Vagina (tissue), 2 donors: ENCODE measurements around the gene DOCK4. TPM values are rescaled to one million over a fixed set of nuclear protein-coding genes. Genes with fewer than 3 reads are reported as not detected.
A peak's percentile ranks its signal among the peaks of the same experiment; 100 is the strongest.

Experiments used
- DNase-seq, 2 donors: peaks; one replicate each; pipeline ENCODE4 v3.0.0-alpha.2; 2017; ENCODE audit errors: extremely low spot score in 2 of 2
- H3K27ac ChIP-seq: fragments of 200-600 bp; sonication (generic); one replicate; pipeline ENCODE4 v1.5.1; 2019
- H3K27me3 ChIP-seq: fragments of 200-600 bp; sonication (generic); one replicate; pipeline ENCODE4 v1.5.1; 2019
- H3K36me3 ChIP-seq, 2 donors: fragments of 200-600 bp; sonication (generic); one replicate each; pipeline ENCODE4 v1.5.1; 2017 to 2019
- H3K4me1 ChIP-seq: fragments of 200-600 bp; sonication (generic); one replicate; pipeline ENCODE4 v1.5.1; 2019
- H3K4me3 ChIP-seq, 2 donors: fragments of 200-600 bp; sonication (generic); 1 replicate in 1 of 2; 2 replicates in 1 of 2; pipeline ENCODE4 v1.5.1; 2016 to 2019
- H3K9me3 ChIP-seq: fragments of 200-600 bp; sonication (generic); one replicate; pipeline ENCODE4 v1.5.1; 2019
- CTCF ChIP-seq, 3 experiments: fragments of 450-650 bp in 2 of 3; fragments of 200-600 bp in 1 of 3; sonication (generic) in 1 of 3; IDR thresholded peaks; one replicate each; pipeline ENCODE4 v1.5.1; 2017 to 2019; ENCODE audit warnings: antibody characterized with exemption in 3 of 3, mild to moderate bottlenecking in 2 of 3, moderate library complexity in 2 of 3
- POLR2A ChIP-seq, 2 donors: fragments of 450-650 bp; IDR thresholded peaks; one replicate each; pipeline ENCODE4 v1.6.1; 2017; ENCODE audit warnings: antibody characterized with exemption in 2 of 2, mild to moderate bottlenecking in 2 of 2, moderate library complexity in 2 of 2
- POLR2AphosphoS5 ChIP-seq, 2 donors: sonication (generic); formaldehyde crosslinking; IDR thresholded peaks; one replicate each; pipeline ENCODE4 v1.9.0; 2017; ENCODE audit warnings: antibody characterized with exemption in 2 of 2, mild to moderate bottlenecking in 2 of 2, low read depth in 1 of 2; ENCODE audit not compliant: insufficient read depth in 1 of 2
- intact Hi-C: fragments of 100-400 bp; cut with DNase I; formaldehyde crosslinking; loops from one replicate; pipeline ENCODE4 v1.15.1; 2023
- total RNA-seq: library from RNA; depleted of rRNA; stranded (reverse); fragments of >200 nt; gene quantifications from one replicate; pipeline ENCODE4 v1.2.3, GENCODE V29; 2016

The DOCK4 gene
- total RNA-seq, 1 donor from 2014 or later = 40.3 TPM

GRCh38 chr7:111834367-111834766 is 371.8 kb downstream of the DOCK4 start:
- TF ChIP-seq POLR2AphosphoS5 (IDR thresholded peaks at IDR 0.05; ENCODE audit: insufficient read depth in 1 of 2, low read depth in 1 of 2) (no peak), POLR2A (IDR thresholded peaks at IDR 0.05) (no peak), CTCF (IDR thresholded peaks at IDR 0.05) (no peak)
- intact Hi-C loops = no loop called here
- Histone ChIP-seq H3K27ac (no peak overlapping the region), H3K9me3 (no peaks in the 10 kb centered on the region), H3K4me1 (peaks cover 5% of the 10 kb centered on the region), H3K36me3 (peaks cover 0 to 3% of the 10 kb centered on the region in 2 donors), H3K27me3 (no peaks in the 10 kb centered on the region), H3K4me3 (no peak overlapping the region)
- no peak for DNase-seq

- DNase-seq = no peak
- H3K27me3 ChIP-seq = no peaks in the 10 kb centered on the region
- H3K9me3 ChIP-seq = no peaks in the 10 kb centered on the region
- H3K4me3 ChIP-seq = no peak overlapping the region
- peaks cover 5% of the 10 kb centered on the region for H3K4me1 ChIP-seq
- TF ChIP-seq POLR2AphosphoS5 (IDR thresholded peaks at IDR 0.05; ENCODE audit: insufficient read depth in 1 of 2, low read depth in 1 of 2) (peak in 1 of 2 donors; percentile 27), CTCF (IDR thresholded peaks at IDR 0.05) (no peak)
- intact Hi-C loops = no loop called here
- peaks cover 0 to 2% of the 10 kb centered on the region in 2 donors for H3K36me3 ChIP-seq
- H3K27ac ChIP-seq = no peak overlapping the region
Observed at GRCh38 chr7:111833466-111833865, 372.7 kb downstream of the DOCK4 start.

GRCh38 chr7:111832174-111832573 is 374.0 kb downstream of the DOCK4 start:
- no peak for DNase-seq
- intact Hi-C loops = no loop called here
- no peaks in the 10 kb centered on the region for H3K36me3 ChIP-seq
- TF ChIP-seq POLR2A (IDR thresholded peaks at IDR 0.05) = no peak
- no peak for TF ChIP-seq CTCF (IDR thresholded peaks at IDR 0.05)
- TF ChIP-seq POLR2AphosphoS5 (IDR thresholded peaks at IDR 0.05; ENCODE audit: insufficient read depth in 1 of 2, low read depth in 1 of 2) = no peak
- no peak overlapping the region for H3K27ac ChIP-seq
- H3K4me3 ChIP-seq = no peak overlapping the region
- no peaks in the 10 kb centered on the region for H3K27me3 ChIP-seq
- peaks cover 5% of the 10 kb centered on the region for H3K4me1 ChIP-seq
- no peaks in the 10 kb centered on the region for H3K9me3 ChIP-seq

GRCh38 chr7:111829221-111829620 is 377.0 kb downstream of the DOCK4 start:
- DNase-seq = no peak
- Histone ChIP-seq H3K4me1 (no peaks in the 10 kb centered on the region), H3K4me3 (no peak overlapping the region), H3K27me3 (no peaks in the 10 kb centered on the region), H3K27ac (no peak overlapping the region), H3K36me3 (no peaks in the 10 kb centered on the region), H3K9me3 (no peaks in the 10 kb centered on the region)
- intact Hi-C loops = no loop called here
- TF ChIP-seq POLR2AphosphoS5 (IDR thresholded peaks at IDR 0.05; ENCODE audit: insufficient read depth in 1 of 2, low read depth in 1 of 2) = no peak

GRCh38 chr7:111827863-111828504 is 378.2 kb downstream of the DOCK4 start:
- no peak for TF ChIP-seq POLR2A (IDR thresholded peaks at IDR 0.05)
- TF ChIP-seq POLR2AphosphoS5 (IDR thresholded peaks at IDR 0.05; ENCODE audit: insufficient read depth in 1 of 2, low read depth in 1 of 2) = no peak
- no peak for TF ChIP-seq CTCF (IDR thresholded peaks at IDR 0.05)
- H3K4me1 ChIP-seq = no peaks in the 10 kb centered on the region
- no peak for DNase-seq
- no peaks in the 10 kb centered on the region for H3K36me3 ChIP-seq
- H3K27me3 ChIP-seq = no peaks in the 10 kb centered on the region
- no peak overlapping the region for H3K4me3 ChIP-seq
- no peak overlapping the region for H3K27ac ChIP-seq
- intact Hi-C loops = no loop called here
- H3K9me3 ChIP-seq = no peaks in the 10 kb centered on the region
